ENCODE data around the gene CFAP99. TPM values are rescaled to one million over a fixed set of nuclear protein-coding genes. Genes with fewer than 3 reads are reported as not detected.

CFAP99 gene
- total and polyA plus RNA-seq, 9 of the 15 experiments (the other 6 are each of a cell fraction or from before 2014, with no cell fraction given): 0.07 to 0.18 (median 0.09) TPM; not detected in 6

DNA sequence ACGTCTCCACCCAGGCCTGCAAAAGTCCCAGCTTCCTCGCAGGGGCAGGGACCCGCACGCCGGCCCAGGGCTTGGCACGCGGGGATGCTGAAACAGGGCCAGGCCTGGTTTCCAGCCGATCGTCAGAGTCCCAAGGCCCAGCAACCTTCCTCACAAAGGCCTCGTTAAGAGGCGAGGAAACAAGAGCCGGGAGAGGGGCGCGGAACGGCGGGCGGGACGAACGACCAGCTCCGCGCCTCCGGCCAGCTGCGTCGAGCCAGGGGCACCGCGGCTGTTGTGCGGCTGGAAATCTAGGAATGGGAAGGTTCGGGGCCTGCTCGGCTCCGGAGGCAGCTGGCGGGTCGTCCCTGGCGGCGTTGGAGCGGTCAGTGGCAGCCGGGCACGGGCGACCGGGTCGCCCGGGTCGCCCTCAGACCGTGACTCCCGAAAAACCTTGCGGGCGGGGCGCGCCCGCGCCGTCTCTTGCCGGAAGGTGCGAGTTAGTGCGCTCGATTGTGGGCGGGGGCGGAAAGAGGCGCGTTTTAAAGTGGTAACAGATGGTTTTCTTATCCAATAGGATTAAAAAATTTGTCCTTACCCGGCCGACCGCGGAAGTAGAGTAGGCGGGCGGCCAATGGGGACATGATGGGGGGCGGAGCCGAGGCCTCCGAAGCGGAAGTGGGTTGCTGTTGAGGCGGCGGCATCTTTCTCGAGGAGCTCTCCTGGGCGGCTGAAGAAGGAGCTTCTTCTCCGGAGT, 49.9 kb downstream of the CFAP99 start, which contains the start of gene RNF4 (continued):
- TF ChIP-seq U2AF1 (optimal IDR thresholded peaks at IDR 0.05; ENCODE audit: low read depth, low read length): no peak
- no peak for TF ChIP-seq BCL6 (CRISPR knock-in tag; IDR thresholded peaks at IDR 0.05)
- TF ChIP-seq POLR3G (IDR thresholded peaks at IDR 0.05; ENCODE audit: extremely low read depth, insufficient read length, insufficient replicate concordance): no peak
- no peak for TF ChIP-seq HBP1 (CRISPR knock-in tag; IDR thresholded peaks at IDR 0.05)
- TF ChIP-seq SMAD1 (IDR thresholded peaks at IDR 0.05; ENCODE audit: low read depth, low read length, partially characterized antibody): no peak
- TF ChIP-seq ZSCAN29 (IDR thresholded peaks at IDR 0.05): no peak
- TF ChIP-seq NR2C1 (IDR thresholded peaks at IDR 0.05): peak; percentile 51; the same call in 1 of the 2 replicates
- TF ChIP-seq NR2C1 (tag; IDR thresholded peaks at IDR 0.05): no peak
- TF ChIP-seq TFAM (CRISPR knock-in tag; conservative IDR thresholded peaks at IDR 0.05): no peak
- TF ChIP-seq RNF2 (IDR thresholded peaks at IDR 0.05): peak; percentile 45; the same call in 1 of the 2 replicates
- TF ChIP-seq ZNF143 (CRISPR knock-in tag; IDR thresholded peaks at IDR 0.05): peak; percentile 56
- TF ChIP-seq BHLHE40 (IDR thresholded peaks at IDR 0.05; ENCODE audit: low read length): peak; percentile 80
- TF ChIP-seq ATF3 (IDR thresholded peaks at IDR 0.05): no peak
- TF ChIP-seq ATF3 (CRISPR knock-in tag; conservative IDR thresholded peaks at IDR 0.05): no peak; the same call in 1 of the 2 replicates
- TF ChIP-seq ZFPM2 (CRISPR knock-in tag; IDR thresholded peaks at IDR 0.05): no peak
- TF ChIP-seq ESRRB (CRISPR knock-in tag; IDR thresholded peaks at IDR 0.05; ENCODE audit: borderline replicate concordance): no peak
- no peak for TF ChIP-seq RHOXF2B (CRISPR knock-in tag; conservative IDR thresholded peaks at IDR 0.05)
- no peak for TF ChIP-seq HINFP (tag; conservative IDR thresholded peaks at IDR 0.05; ENCODE audit: low read depth)
- TF ChIP-seq, protein P1, sequence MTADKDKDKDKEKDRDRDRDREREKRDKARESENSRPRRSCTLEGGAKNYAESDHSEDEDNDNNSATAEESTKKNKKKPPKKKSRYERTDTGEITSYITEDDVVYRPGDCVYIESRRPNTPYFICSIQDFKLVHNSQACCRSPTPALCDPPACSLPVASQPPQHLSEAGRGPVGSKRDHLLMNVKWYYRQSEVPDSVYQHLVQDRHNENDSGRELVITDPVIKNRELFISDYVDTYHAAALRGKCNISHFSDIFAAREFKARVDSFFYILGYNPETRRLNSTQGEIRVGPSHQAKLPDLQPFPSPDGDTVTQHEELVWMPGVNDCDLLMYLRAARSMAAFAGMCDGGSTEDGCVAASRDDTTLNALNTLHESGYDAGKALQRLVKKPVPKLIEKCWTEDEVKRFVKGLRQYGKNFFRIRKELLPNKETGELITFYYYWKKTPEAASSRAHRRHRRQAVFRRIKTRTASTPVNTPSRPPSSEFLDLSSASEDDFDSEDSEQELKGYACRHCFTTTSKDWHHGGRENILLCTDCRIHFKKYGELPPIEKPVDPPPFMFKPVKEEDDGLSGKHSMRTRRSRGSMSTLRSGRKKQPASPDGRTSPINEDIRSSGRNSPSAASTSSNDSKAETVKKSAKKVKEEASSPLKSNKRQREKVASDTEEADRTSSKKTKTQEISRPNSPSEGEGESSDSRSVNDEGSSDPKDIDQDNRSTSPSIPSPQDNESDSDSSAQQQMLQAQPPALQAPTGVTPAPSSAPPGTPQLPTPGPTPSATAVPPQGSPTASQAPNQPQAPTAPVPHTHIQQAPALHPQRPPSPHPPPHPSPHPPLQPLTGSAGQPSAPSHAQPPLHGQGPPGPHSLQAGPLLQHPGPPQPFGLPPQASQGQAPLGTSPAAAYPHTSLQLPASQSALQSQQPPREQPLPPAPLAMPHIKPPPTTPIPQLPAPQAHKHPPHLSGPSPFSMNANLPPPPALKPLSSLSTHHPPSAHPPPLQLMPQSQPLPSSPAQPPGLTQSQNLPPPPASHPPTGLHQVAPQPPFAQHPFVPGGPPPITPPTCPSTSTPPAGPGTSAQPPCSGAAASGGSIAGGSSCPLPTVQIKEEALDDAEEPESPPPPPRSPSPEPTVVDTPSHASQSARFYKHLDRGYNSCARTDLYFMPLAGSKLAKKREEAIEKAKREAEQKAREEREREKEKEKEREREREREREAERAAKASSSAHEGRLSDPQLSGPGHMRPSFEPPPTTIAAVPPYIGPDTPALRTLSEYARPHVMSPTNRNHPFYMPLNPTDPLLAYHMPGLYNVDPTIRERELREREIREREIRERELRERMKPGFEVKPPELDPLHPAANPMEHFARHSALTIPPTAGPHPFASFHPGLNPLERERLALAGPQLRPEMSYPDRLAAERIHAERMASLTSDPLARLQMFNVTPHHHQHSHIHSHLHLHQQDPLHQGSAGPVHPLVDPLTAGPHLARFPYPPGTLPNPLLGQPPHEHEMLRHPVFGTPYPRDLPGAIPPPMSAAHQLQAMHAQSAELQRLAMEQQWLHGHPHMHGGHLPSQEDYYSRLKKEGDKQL (CRISPR knock-in tag; IDR thresholded peaks at IDR 0.05; ENCODE audit: borderline replicate concordance): no peak

Data from K562 (cell line).